DMS53 treated with DMSO at 0.1 percent for 48 hours (cell line): Measurements from ENCODE around the gene RHBDD1.

ENCODE experiments used
- DNase-seq: peaks from one replicate; lab custom pipeline; 2025; ENCODE audit not compliant: unreplicated experiment; lab: John Stamatoyannopoulos, UW

The RHBDD1 gene

GRCh38 chr2:226910384-226910783 is 74.5 kb downstream of the RHBDD1 start:
- DNase-seq: no peak

- DNase-seq: no peak
Observed at GRCh38 chr2:226911932-226912331, 76.1 kb downstream of the RHBDD1 start.

DNA sequence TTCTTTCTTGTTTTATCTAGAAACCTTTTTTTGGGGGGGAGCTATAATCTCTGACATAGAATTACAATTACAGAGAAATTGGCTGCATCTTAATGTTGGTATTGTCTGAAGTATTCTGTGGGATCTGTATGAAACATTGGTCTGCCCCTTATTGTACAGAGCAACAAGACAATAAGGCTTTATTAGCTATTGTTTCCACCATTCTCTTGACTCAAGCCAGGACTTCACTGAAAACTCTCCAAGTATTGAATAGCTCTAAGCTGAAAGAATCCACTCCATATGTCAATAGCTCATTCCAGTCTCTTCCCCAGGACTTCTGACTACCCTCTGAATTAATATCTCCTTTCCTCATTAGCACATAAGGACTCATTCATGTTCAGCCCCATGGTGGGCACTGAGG is 77.8 kb downstream of the RHBDD1 start:
- no peak for DNase-seq

DNA sequence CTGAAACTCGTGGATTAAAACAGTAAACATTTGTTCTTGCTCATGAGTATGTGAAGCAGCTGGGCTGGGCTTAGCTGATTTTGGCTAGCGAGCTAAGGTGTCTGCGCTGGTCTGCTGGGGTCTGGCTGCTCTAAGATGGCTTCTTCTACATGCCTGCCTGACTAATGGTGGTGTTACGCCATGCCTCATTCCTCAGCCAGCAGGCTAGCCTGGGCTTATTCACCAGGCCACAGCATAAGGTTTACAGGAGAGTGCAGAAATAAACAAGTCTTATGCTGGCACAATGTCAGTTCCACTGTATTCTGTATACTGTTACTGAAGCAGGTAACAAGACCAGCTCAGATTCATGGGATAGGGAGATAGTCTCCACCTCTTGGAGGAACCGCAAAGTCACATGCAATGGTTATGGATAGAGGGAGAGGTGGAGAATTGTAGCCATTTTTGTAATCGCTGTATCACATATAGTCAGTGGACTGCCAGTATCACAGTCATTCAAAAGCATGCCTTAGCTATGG is 80.0 kb downstream of the RHBDD1 start:
- DNase-seq: no peak

GRCh38 chr2:226916669-226917068 is 80.8 kb downstream of the RHBDD1 start:
- no peak for DNase-seq

DNA sequence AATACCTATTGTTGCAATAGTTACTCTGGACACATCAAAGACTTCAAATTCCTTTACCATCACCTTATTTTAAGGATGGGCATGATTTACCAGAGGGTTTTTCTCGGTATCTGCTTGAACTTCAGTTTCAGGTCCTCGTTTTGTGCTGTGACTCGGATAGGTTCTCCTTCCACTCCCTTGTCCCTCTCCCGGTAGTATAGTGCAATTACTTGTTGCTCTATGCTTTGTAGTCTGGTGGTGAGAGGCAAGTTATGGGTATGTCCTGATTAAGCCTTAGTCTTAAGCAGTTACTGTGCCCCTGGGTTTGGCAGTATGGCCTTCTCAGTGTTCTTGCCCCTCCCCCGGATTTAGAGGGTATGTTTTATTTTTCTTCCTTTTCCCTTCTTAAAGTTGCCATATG is 96.6 kb downstream of the RHBDD1 start:
- DNase-seq: no peak

GRCh38 chr2:226934546-226935201 is 98.8 kb downstream of the RHBDD1 start:
- no peak for DNase-seq

GRCh38 chr2:226943862-226944620 is 108.2 kb downstream of the RHBDD1 start:
- DNase-seq: no peak

- no peak for DNase-seq
Observed at GRCh38 chr2:226953206-226953605, 117.4 kb downstream of the RHBDD1 start.

GRCh38 chr2:226953826-226954225 is 118.0 kb downstream of the RHBDD1 start:
- no peak for DNase-seq

DNA sequence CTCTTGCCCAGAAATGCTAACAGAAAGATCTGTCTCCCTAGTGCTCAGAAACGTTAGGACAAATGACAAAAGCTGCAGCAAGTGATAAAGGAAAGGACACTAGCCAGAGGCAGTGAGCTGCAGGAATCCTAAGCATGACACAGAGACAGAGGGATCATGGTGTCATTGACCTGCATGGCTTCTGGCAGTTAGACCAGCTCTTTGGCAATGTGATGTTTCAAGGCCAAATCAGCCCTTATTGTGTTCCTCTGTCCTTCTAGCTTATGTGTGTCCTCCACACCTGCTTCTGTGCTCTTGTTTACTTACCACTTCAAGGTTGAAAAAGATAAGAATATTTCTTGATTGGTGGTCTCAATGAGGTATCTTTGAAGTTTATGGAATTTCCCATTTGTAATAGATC is 120.8 kb downstream of the RHBDD1 start:
- no peak for DNase-seq

DNA sequence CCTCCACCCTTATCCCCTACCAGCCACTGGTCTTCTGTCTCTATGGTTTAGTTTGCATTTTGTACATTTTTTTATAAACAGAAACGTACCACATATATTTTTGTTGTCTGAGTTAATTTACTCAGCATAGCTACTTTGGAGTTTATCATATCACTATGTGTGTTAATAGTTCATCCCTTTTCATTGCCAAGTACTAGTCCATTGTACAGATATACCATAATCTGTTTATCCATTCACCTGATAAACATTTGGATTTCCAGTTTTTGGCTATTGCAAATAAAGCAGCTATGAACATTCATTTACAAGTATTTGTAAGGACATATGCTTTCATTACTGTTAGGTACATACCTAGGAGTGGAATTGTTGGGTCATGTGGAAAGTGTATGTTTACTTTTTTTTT is 123.6 kb downstream of the RHBDD1 start:
- no peak for DNase-seq

DNA sequence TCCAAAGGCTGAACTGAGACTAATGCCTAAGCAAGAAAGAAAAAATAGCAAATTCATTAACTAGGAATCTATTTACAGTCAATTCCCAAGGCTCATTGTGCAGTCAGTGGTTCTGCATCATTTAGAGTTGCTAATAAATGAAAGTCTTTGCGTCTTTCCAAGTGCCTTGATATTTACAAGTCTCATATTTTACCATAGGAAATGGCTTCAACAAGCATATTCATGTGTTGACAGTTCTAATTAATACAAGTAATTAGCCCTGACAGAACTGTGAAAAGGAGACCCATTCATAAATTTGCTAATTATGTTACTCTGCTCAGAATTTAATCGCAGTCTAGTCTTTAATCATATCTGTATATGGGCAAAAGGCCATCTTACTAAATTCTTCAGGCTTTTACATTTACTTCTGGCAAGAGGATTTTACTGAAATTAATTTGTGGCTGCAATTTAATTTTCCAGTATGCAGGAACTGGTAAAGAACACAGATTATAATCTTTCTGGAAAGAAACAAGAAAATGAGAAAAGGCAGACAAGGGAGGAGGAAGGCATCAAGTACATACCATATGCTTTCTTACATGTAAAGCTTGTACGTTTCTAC is 126.4 kb downstream of the RHBDD1 start:
- DNase-seq: no peak

DNA sequence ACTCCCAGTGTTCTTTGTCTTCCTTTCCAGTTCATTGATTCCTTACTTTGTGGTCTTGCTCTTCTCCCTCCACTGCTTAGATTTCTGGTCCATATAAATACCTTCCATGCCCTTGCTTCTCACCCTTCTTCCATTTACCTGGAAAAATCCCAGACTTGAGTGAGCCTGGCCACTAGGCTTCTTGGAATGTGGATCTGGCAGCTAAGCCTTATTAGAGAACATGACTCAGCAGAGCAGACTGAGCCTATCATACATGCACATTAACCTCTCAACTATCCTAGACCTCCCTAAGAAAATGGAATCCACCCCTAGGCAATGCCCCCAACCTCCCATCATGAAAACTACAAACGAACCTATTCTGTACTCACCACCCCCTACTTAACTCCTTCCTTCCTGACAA is 127.7 kb downstream of the RHBDD1 start:
- DNase-seq: no peak

GRCh38 chr2:226965376-226965775 is 129.5 kb downstream of the RHBDD1 start:
- no peak for DNase-seq

GRCh38 chr2:226969417-226970080 is 133.7 kb downstream of the RHBDD1 start:
- no peak for DNase-seq

GRCh38 chr2:226970362-226970761 is 134.5 kb downstream of the RHBDD1 start:
- DNase-seq: no peak

DNA sequence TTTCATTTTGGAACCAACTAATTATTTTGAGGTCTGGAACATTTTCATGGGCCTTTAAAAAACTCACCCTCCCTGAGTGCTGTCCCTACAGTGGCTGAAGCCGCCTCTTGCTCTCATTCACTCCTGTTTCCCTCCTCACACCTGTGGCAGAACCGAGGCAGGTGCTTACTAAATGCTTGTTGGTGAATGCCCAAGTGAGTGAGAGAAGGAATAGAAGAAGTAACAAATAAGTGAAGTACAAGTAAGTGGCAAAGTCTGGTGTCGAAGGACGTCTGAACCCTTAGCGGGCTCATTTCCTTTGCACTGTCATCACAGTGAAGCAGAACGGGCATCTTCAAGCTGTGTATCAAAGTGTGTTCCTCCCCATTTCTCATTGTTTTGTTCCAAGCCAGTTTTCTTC is 135.2 kb downstream of the RHBDD1 start:
- no peak for DNase-seq

- no peak for DNase-seq
Observed at GRCh38 chr2:226971770-226972169, 135.9 kb downstream of the RHBDD1 start.

DNA sequence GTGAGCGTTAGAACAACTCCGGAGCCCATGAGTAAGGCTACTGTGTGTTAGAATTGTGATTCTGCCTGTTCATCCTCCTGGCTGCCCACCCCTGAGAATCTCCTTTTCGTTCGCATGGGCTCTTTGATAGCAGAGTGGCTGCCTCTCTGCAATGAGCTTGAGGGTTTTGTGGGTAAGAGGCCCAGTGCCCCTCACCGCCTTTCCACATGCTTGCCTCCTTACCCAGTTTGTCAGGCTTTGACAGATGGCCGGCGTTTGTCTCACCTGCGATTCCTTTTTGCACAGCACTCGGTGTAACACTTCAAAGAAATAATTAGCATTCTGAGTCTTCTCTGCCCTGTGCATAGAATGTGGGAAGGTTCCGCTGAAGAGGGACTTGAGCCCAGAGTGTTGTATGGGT is 138.0 kb downstream of the RHBDD1 start:
- no peak for DNase-seq

- DNase-seq: no peak
Observed at GRCh38 chr2:226977775-226978190, 141.9 kb downstream of the RHBDD1 start.

DNA sequence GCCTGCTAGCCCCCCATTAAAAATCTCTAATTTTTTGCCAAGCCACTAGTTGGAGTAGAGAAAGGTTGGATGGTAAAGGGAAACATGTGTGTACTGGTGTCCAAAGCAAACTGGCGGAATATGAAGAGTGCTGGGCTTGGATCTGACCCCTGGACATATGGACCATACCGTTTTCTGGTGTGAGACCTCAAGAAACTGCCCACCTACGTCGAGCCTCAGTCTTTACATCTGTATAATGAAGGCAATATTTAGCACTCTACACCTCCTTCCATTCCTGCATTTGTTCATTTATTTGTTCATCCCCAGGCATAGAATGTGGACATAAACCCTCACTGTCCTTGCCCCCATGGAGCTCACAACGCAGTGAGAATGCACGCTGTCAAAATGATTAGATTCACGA is 142.4 kb downstream of the RHBDD1 start:
- no peak for DNase-seq
